ENCODE measurements around the gene BCAS1.

DNA sequence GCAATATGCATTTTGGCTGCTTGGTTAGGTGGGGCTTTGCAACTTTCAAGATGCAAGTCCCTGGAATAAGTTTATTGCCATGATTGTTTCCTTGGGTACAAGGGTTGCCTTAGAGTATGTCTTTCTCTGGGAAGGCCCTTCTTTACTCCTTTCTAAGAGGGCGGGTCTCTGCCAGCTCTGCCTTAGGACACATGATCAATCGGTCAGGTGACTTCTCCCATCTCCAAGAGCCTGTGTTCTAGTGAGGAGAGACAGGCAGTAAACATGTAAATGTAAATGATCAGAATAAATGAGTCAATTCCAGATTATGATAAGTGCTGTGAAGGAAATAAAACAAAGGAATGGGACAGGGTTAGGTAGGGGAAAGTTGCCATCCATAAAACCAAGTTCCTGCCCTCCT lies 43.2 kb upstream of the BCAS1 start:
- TF ChIP-seq ZFP3 (CRISPR knock-in tag; IDR thresholded peaks at IDR 0.05) = no peak
- TF ChIP-seq ESRRG (CRISPR knock-in tag; IDR thresholded peaks at IDR 0.05) = no peak
- no peak for TF ChIP-seq ZNF8 (CRISPR knock-in tag; IDR thresholded peaks at IDR 0.05)
